GM19463 (cell line): ENCODE measurements around the gene GDF10.

Experiments used
- ATAC-seq: cut with Tn5 transposase; IDR thresholded peaks from one replicate; pipeline ENCODE4 v1.9.1; 2021; ENCODE audit warnings: mild to moderate bottlenecking, moderate library complexity; ENCODE audit not compliant: unreplicated experiment

Gene GDF10

GRCh38 chr10:47331954-47332353 lies 32.0 kb downstream of the GDF10 start:
- no peak for ATAC-seq

- ATAC-seq, result no peak
Measured at GRCh38 chr10:47332371-47332770, 32.4 kb downstream of the GDF10 start.

- no peak for ATAC-seq
Measured at GRCh38 chr10:47332946-47333345, 32.9 kb downstream of the GDF10 start.

- no peak for ATAC-seq
Measured at GRCh38 chr10:47333532-47333931, 33.5 kb downstream of the GDF10 start.

- ATAC-seq, result no peak
Measured at GRCh38 chr10:47334466-47335295, 34.7 kb downstream of the GDF10 start.

GRCh38 chr10:47335906-47336305 lies 35.9 kb downstream of the GDF10 start:
- ATAC-seq, result no peak

- ATAC-seq, result no peak
Measured at GRCh38 chr10:47336387-47337134, 36.6 kb downstream of the GDF10 start.

- no peak for ATAC-seq
Measured at GRCh38 chr10:47337310-47337709, 37.3 kb downstream of the GDF10 start.

- no peak for ATAC-seq
Measured at GRCh38 chr10:47339186-47339735, 39.3 kb downstream of the GDF10 start.

GRCh38 chr10:47339759-47340607 lies 40.0 kb downstream of the GDF10 start:
- no peak for ATAC-seq

- ATAC-seq, result peak; percentile 50
Measured at GRCh38 chr10:47340608-47341170, 40.7 kb downstream of the GDF10 start.

GRCh38 chr10:47344996-47345870 lies 45.2 kb downstream of the GDF10 start:
- no peak for ATAC-seq

- no peak for ATAC-seq
Measured at GRCh38 chr10:47346581-47347302, 46.7 kb downstream of the GDF10 start.

- ATAC-seq, result no peak
Measured at GRCh38 chr10:47347303-47347675, 47.3 kb downstream of the GDF10 start.

GRCh38 chr10:47348138-47348651 lies 48.2 kb downstream of the GDF10 start, which contains the start of gene RBP3:
TSS of gene RBP3 (plus strand) at chr10:47348363. CDS start at chr10:47348485, 122 bp downstream.
- no peak for ATAC-seq

GRCh38 chr10:47348661-47349470 lies 48.9 kb downstream of the GDF10 start:
- ATAC-seq, result no peak

GRCh38 chr10:47349516-47349915 lies 49.5 kb downstream of the GDF10 start:
- ATAC-seq, result no peak

GRCh38 chr10:47349941-47350371 lies 50.0 kb downstream of the GDF10 start:
- no peak for ATAC-seq
